Activated T-helper 1 cell treated with anti-CD3 and anti-CD28 coated beads, Interleukin-12 subunit alpha, Interleukin-12 subunit beta, Interleukin-2, Interleukin-4 antibody, amounts not matched to agents 30 ng/mL and 10 ng/mL and 1 ng/mL, durations not matched to agents 14 hours and 24 hours and 36 hours (primary cell): ENCODE measurements around the gene ZBTB12. TPM values are rescaled to one million over a fixed set of nuclear protein-coding genes. Genes with fewer than 3 reads are reported as not detected.

ENCODE experiments used
- DNase-seq: peaks from one replicate; pipeline ENCODE4 v3.0.0; 2021; ENCODE audit warnings: low spot score
- H3K27ac Mint-ChIP-seq: one replicate; pipeline ENCODE4 v1.8.0; 2021; ENCODE audit warnings: mild to moderate bottlenecking, mixed read lengths
- H3K27me3 Mint-ChIP-seq: one replicate; pipeline ENCODE4 v1.8.0; 2022; ENCODE audit warnings: mild to moderate bottlenecking, moderate library complexity, mixed read lengths; ENCODE audit not compliant: insufficient read depth
- H3K36me3 Mint-ChIP-seq: one replicate; pipeline ENCODE4 v1.8.0; 2021; ENCODE audit warnings: low read depth, mixed read lengths
- H3K4me1 Mint-ChIP-seq: one replicate; pipeline ENCODE4 v1.8.0; 2021; ENCODE audit warnings: low read depth, mixed read lengths
- H3K4me3 Mint-ChIP-seq: one replicate; pipeline ENCODE4 v1.8.0; 2021; ENCODE audit warnings: mild to moderate bottlenecking, moderate library complexity, mixed read lengths
- H3K9me3 Mint-ChIP-seq: one replicate; pipeline ENCODE4 v1.8.0; 2021; ENCODE audit warnings: mixed read lengths
- intact Hi-C: fragments of 100-400 bp; cut with micrococcal nuclease; formaldehyde crosslinking; loops from one replicate; pipeline ENCODE4 v1.15.1; 2024
- total RNA-seq: library from RNA; stranded (reverse); gene quantifications from 2 replicates; pipeline ENCODE4 v1.2.3, GENCODE V29; 2022

The ZBTB12 gene
- total RNA-seq, 1 donor from 2014 or later = 5.1 TPM

DNA sequence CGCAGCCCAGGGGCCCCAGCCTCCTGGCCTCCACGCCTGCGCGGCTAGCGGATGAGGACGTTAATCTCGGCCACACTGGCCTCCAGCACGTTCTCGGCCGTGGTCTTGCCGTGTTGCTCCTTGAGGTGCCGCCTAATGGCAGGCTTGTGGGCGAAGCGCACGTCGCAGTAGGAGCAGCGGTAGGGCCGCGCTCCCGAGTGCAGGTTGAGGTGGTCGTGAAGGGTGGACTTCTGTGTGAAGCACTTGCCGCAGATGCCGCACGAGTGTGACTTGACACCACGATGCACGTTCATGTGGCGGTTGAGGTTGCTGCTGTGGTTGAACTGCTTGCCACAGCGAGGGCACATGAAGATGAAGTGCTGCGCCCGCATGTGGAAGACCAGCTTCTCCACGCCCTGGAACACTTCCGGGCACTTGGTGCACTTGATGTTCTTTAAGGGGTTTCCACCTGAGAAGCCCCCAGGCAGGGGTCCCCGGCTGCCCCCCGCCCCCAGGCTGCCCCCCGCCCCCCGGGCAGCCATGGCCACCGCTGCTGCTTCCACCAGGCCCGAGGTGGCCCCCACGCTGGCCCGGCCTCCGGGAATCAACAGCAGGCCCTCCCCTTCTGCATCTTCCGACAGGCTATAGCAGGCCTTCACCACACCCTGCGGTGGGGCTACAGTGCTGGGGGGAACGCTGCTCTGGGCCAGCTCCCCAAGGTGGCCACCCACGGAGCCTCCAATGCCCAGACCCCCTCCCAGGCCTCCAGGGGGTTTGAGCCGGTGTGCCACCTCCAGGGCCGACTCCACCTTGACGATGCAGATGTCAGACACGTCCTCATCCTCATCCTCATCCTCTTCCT lies 1.8 kb downstream of the ZBTB12 start:
- Mint-ChIP-seq H3K4me1 (peaks cover 41% of the 10 kb centered on the region), H3K27me3 (no peaks in the 10 kb centered on the region), H3K9me3 (no peaks in the 10 kb centered on the region), H3K36me3 (peaks cover 11% of the 10 kb centered on the region), H3K27ac (no peak overlapping the region), H3K4me3 (peak overlapping the region; percentile 50)
- intact Hi-C loops = loop anchor here (5.0 to 10.0 kb wide), 4 partner anchors 277 to 1075 kb away; partner anchors contain the start of genes AGPAT1, GPSM3, MICB and PBX2
- no peak for DNase-seq

DNA sequence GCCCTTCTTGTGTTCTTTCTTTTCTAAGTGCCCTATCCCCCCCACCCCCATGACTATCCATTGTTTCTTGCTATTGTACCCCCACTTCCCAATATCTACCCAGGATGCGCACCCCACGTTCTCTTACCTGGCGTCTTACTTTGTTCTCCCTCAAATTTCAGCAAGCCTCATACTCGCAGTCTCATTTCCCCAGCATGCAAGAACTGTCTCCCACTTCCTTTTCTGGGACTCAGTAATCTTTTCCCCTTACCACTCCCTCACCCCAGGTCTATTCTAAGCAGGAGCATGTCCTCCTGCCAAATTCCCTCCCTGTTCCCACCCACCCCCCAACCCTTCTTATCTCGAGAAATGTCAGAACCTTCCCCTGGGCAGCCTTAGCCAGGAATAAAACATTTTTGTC lies 2.7 kb downstream of the ZBTB12 start:
- Mint-ChIP-seq H3K36me3 (peaks cover 11% of the 10 kb centered on the region), H3K4me3 (peak overlapping the region; percentile 61), H3K27ac (peak overlapping the region; percentile 65), H3K4me1 (peaks cover 41% of the 10 kb centered on the region), H3K9me3 (no peaks in the 10 kb centered on the region), H3K27me3 (no peaks in the 10 kb centered on the region)
- intact Hi-C loops = loop anchor here (5.0 kb wide), 3 partner anchors 278 to 402 kb away; partner anchors contain the start of genes AGPAT1, GPSM3, MICB and PBX2
- no peak for DNase-seq

GRCh38 chr6:31898383-31899011 lies 3.4 kb downstream of the ZBTB12 start:
- peaks cover 13% of the 10 kb centered on the region for H3K36me3 Mint-ChIP-seq
- intact Hi-C loops = loop anchor here (1.0 to 5.0 kb wide), 4 partner anchors 61 to 401 kb away; partner anchors contain the start of genes AGPAT1, GPSM3, MICB and PBX2
- H3K4me3 Mint-ChIP-seq = peak overlapping the region; percentile 99
- no peaks in the 10 kb centered on the region for H3K27me3 Mint-ChIP-seq
- H3K27ac Mint-ChIP-seq = peak overlapping the region; percentile 95
- H3K4me1 Mint-ChIP-seq = peaks cover 41% of the 10 kb centered on the region
- no peak for DNase-seq
- no peaks in the 10 kb centered on the region for H3K9me3 Mint-ChIP-seq

- H3K4me3 Mint-ChIP-seq = peak within 1 kb of the TSS; percentile 99
- peak within 1 kb of the TSS; percentile 95 for H3K27ac Mint-ChIP-seq
- no peaks in the 10 kb centered on the region for H3K9me3 Mint-ChIP-seq
- intact Hi-C loops = loop anchor here (1.0 to 5.0 kb wide), 9 partner anchors 34 to 400 kb away; partner anchors contain the start of genes AGPAT1, ATP6V1G2, DDAH2 and GPSM3
- no peaks in the 10 kb centered on the region for H3K27me3 Mint-ChIP-seq
- peak; percentile 85 for DNase-seq
- H3K36me3 Mint-ChIP-seq = peaks cover 15% of the 10 kb centered on the region
- H3K4me1 Mint-ChIP-seq = peaks cover 37% of the 10 kb centered on the region
Measured at GRCh38 chr6:31897612-31898382, 4.1 kb downstream of the ZBTB12 start, which contains the start of gene EHMT2. Gene EHMT2 (minus strand): TSS chr6:31897698. CDS start chr6:31897677, 21 bp downstream.

GRCh38 chr6:31896856-31897611 lies 4.9 kb downstream of the ZBTB12 start:
- intact Hi-C loops = loop anchor here (1.0 to 5.0 kb wide), 8 partner anchors 34 to 400 kb away; partner anchors contain the start of genes AGPAT1, ATP6V1G2, DDAH2 and GPSM3
- Mint-ChIP-seq H3K36me3 (peaks cover 21% of the 10 kb centered on the region), H3K4me3 (peak overlapping the region; percentile 90), H3K27ac (peak overlapping the region; percentile 84), H3K27me3 (no peaks in the 10 kb centered on the region), H3K9me3 (no peaks in the 10 kb centered on the region), H3K4me1 (peaks cover 31% of the 10 kb centered on the region)
- no peak for DNase-seq

DNA sequence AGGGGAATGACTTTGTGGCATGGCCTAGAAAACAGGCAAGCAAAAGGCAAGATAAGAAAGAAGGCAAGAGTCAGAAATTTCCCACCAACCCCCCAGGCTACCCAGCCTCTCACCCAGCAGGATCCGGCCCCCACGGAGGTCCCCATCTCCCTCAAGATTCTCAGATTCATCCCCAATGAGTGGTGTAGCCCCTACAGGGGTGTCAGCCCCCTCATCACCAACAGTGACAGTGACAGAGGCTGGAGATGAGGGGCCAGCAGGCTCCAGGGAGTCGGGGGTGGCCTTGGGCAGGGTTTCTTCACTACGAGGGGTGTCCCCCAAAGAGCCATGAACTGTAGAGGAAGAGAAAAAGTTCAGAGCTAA lies 5.4 kb downstream of the ZBTB12 start:
- H3K9me3 Mint-ChIP-seq = no peaks in the 10 kb centered on the region
- DNase-seq = no peak
- H3K4me1 Mint-ChIP-seq = peaks cover 31% of the 10 kb centered on the region
- H3K4me3 Mint-ChIP-seq = peak overlapping the region; percentile 90
- H3K27ac Mint-ChIP-seq = peak overlapping the region; percentile 84
- intact Hi-C loops = loop anchor here (2.0 to 5.0 kb wide), 6 partner anchors 168 to 399 kb away; partner anchors contain the start of genes AGPAT1, ATP6V1G2, DDAH2 and GPSM3
- H3K27me3 Mint-ChIP-seq = no peaks in the 10 kb centered on the region
- H3K36me3 Mint-ChIP-seq = peaks cover 22% of the 10 kb centered on the region

DNA sequence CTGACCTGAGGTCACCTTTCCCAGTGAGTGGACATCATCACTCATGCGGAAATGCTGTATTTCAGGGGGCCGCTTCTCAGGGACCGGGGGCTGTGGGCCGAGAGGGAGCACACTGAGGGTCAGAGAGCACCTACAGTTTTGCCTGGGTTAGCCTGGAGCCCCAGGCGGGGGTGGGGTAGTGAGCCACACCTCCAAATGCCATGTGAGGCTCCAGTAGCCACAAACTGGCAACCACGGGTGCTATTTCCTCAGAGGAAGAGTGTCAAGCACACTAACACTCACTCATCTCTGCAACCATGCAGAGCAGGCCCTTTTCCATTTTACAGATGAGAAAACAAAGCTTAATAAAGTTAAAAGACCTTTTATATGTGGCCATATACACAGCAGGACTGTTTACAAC lies 9.1 kb downstream of the ZBTB12 start:
- no peak for DNase-seq
- peaks cover 35% of the 10 kb centered on the region for H3K36me3 Mint-ChIP-seq
- H3K27me3 Mint-ChIP-seq = no peaks in the 10 kb centered on the region
- no peaks in the 10 kb centered on the region for H3K9me3 Mint-ChIP-seq
- peaks cover 17% of the 10 kb centered on the region for H3K4me1 Mint-ChIP-seq
- H3K27ac Mint-ChIP-seq = no peak overlapping the region
- H3K4me3 Mint-ChIP-seq = no peak overlapping the region
- intact Hi-C loops = no loop called here

DNA sequence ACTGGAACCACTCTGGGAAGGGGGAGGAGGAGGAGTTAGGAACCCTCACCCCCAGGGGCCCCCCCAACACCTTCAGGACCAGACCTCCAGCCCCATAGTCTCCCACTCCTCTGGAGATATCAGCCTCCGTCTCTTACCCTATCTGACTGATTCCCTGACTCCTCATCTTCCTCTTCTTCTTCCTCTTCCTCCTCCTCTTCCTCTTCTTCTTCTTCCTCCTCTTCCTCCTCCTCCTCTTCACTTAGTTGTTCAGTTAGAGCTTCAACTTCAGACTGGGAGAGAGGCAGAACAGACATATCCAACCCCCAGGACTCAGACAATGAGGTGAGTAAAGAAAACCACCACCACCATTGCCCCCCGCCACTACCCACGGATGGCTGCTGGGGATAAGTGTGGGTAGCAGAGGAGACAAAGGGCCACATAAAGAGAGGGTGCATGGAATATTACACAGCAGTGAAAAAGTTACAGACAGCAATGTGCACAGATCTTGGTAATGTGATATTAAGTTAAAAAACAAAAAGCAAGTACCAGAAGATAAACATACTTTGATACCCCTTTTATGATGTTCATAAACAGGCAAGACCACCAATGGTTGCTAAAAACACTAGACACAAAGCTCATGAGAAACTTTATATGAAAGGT lies 12.4 kb downstream of the ZBTB12 start:
- H3K9me3 Mint-ChIP-seq = no peaks in the 10 kb centered on the region
- H3K4me1 Mint-ChIP-seq = peaks cover 3% of the 10 kb centered on the region
- H3K27ac Mint-ChIP-seq = no peak overlapping the region
- DNase-seq = no peak
- no peak overlapping the region for H3K4me3 Mint-ChIP-seq
- intact Hi-C loops = no loop called here
- peaks cover 34% of the 10 kb centered on the region for H3K36me3 Mint-ChIP-seq
- H3K27me3 Mint-ChIP-seq = no peaks in the 10 kb centered on the region

GRCh38 chr6:31888276-31889258 lies 13.3 kb downstream of the ZBTB12 start:
- H3K4me1 Mint-ChIP-seq = peaks cover 3% of the 10 kb centered on the region
- DNase-seq = peak; percentile 27
- intact Hi-C loops = no loop called here
- H3K9me3 Mint-ChIP-seq = no peaks in the 10 kb centered on the region
- no peak overlapping the region for H3K27ac Mint-ChIP-seq
- no peaks in the 10 kb centered on the region for H3K27me3 Mint-ChIP-seq
- H3K36me3 Mint-ChIP-seq = peaks cover 33% of the 10 kb centered on the region
- H3K4me3 Mint-ChIP-seq = no peak overlapping the region

GRCh38 chr6:31887173-31888007 lies 14.5 kb downstream of the ZBTB12 start:
- intact Hi-C loops = no loop called here
- no peak overlapping the region for H3K27ac Mint-ChIP-seq
- no peak for DNase-seq
- no peak overlapping the region for H3K4me3 Mint-ChIP-seq
- H3K36me3 Mint-ChIP-seq = peaks cover 27% of the 10 kb centered on the region
- H3K4me1 Mint-ChIP-seq = peaks cover 3% of the 10 kb centered on the region
- H3K9me3 Mint-ChIP-seq = no peaks in the 10 kb centered on the region
- H3K27me3 Mint-ChIP-seq = no peaks in the 10 kb centered on the region
